IMR-90 (cell line): ENCODE measurements around the gene TNS1. TPM values are rescaled to one million over a fixed set of nuclear protein-coding genes. Genes with fewer than 3 reads are reported as not detected.

Experiments
- ATAC-seq: fragments of 200-7000 bp; cut with Tn5 transposase; 2 replicates; pipeline ENCODE4 v1.9.1; 2020; ENCODE audit warnings: low read depth, mild to moderate bottlenecking, moderate library complexity
- BruUV-seq: library from RNA; stranded (reverse); fragments of 400-500 nt; replicated peaks from 2 replicates; lab custom pipeline; 2021; lab: Mats Ljungman, UMichigan
- CTCF ChIA-PET: fragments of 300-600 bp; formaldehyde crosslinking; extraction: SDS; loops from one replicate; lab custom pipeline; 2021; ENCODE audit warnings: antibody characterized with exemption; lab: Yijun Ruan, JAX
- POLR2A ChIA-PET: fragments of 300-600 bp; sonication (Branson Sonifier 250); formaldehyde crosslinking; loops from one replicate; lab custom pipeline; 2022; ENCODE audit warnings: antibody characterized with exemption; ENCODE audit not compliant: unreplicated experiment; lab: Charles Lee
- DNase-seq: peaks from one replicate; pipeline ENCODE4 v3.0.0; 2013
- H2AFZ ChIP-seq: replicated peaks from 2 replicates; pipeline ENCODE3; 2013; ENCODE audit warnings: low read length, mild to moderate bottlenecking; ENCODE audit not compliant: poor library complexity
- H2AK5ac ChIP-seq: 2 replicates; pipeline ENCODE4 v1.6.1; 2013; ENCODE audit warnings: low read depth, low read length, inconsistent platforms
- H2AK9ac ChIP-seq: replicated peaks from 2 replicates; pipeline ENCODE3; 2013; ENCODE audit warnings: mild to moderate bottlenecking, low read depth, low read length, moderate library complexity; ENCODE audit not compliant: poor library complexity
- H2BK120ac ChIP-seq: 2 replicates; pipeline ENCODE4 v1.6.1; 2013; ENCODE audit warnings: low read depth, low read length, inconsistent platforms
- H2BK15ac ChIP-seq: 3 replicates; pipeline ENCODE4 v1.6.1; 2013; ENCODE audit warnings: low read depth, low read length, inconsistent platforms
- H2BK20ac ChIP-seq: 2 replicates; pipeline ENCODE4 v1.6.1; 2013; ENCODE audit warnings: low read depth, mild to moderate bottlenecking, inconsistent platforms, low read length, moderate library complexity
- H2BK5ac ChIP-seq: 2 replicates; pipeline ENCODE4 v1.6.1; 2013; ENCODE audit warnings: mild to moderate bottlenecking, low read depth, low read length, inconsistent platforms; ENCODE audit not compliant: poor library complexity, severe bottlenecking
- H3K14ac ChIP-seq: replicated peaks from 2 replicates; pipeline ENCODE4 v1.6.1; 2013; ENCODE audit warnings: low read depth, low read length, inconsistent platforms
- H3K18ac ChIP-seq: 2 replicates; pipeline ENCODE4 v1.6.1; 2013; ENCODE audit warnings: low read depth, low read length, control low read depth
- H3K23ac ChIP-seq: 2 replicates; pipeline ENCODE4 v1.6.1; 2013; ENCODE audit warnings: low read depth, low read length, inconsistent platforms
- H3K27ac ChIP-seq: 2 replicates; pipeline ENCODE4 v1.5.1; 2013; ENCODE audit warnings: mild to moderate bottlenecking, control low read depth, low read length; ENCODE audit not compliant: insufficient read depth
- H3K27me3 ChIP-seq: 2 replicates; pipeline ENCODE4 v1.6.1; 2013; ENCODE audit warnings: low read length; ENCODE audit not compliant: control insufficient read depth, insufficient read depth
- H3K36me3 ChIP-seq: 2 replicates; pipeline ENCODE4 v1.6.1; 2013; ENCODE audit warnings: low read length, mixed read lengths; ENCODE audit not compliant: control insufficient read depth, insufficient read depth
- H3K4ac ChIP-seq: 2 replicates; pipeline ENCODE4 v1.6.1; 2013; ENCODE audit warnings: low read depth, low read length, inconsistent platforms
- H3K4me1 ChIP-seq: 2 replicates; pipeline ENCODE4 v1.6.1; 2013; ENCODE audit warnings: low read length, mixed read lengths; ENCODE audit not compliant: control insufficient read depth, insufficient read depth
- H3K4me2 ChIP-seq: 2 replicates; pipeline ENCODE4 v1.6.1; 2013; ENCODE audit warnings: low read depth, mild to moderate bottlenecking, control low read depth, low read length, moderate library complexity
- H3K4me3 ChIP-seq: 2 replicates; pipeline ENCODE4 v1.5.1; 2013; ENCODE audit warnings: low read depth, mild to moderate bottlenecking, control low read depth, low read length, moderate library complexity; ENCODE audit not compliant: insufficient read depth
- H3K56ac ChIP-seq: 2 replicates; pipeline ENCODE4 v1.6.1; 2013; ENCODE audit warnings: low read length, inconsistent platforms; ENCODE audit not compliant: insufficient read depth; ENCODE audit errors: extremely low read depth
- H3K79me1 ChIP-seq, 2 experiments: 2 replicates each; pipeline ENCODE4 v1.6.1; 2013; ENCODE audit warnings: low read length in 2 of 2, inconsistent platforms in 1 of 2, low read depth in 1 of 2
- H3K9ac ChIP-seq: 2 replicates; pipeline ENCODE4 v1.6.1; 2013; ENCODE audit warnings: low read depth, low read length, control low read depth
- H3K9me1 ChIP-seq: 2 replicates; pipeline ENCODE4 v1.6.1; 2013; ENCODE audit warnings: low read length, inconsistent platforms; ENCODE audit not compliant: insufficient read depth
- H3K9me3 ChIP-seq: 2 replicates; pipeline ENCODE4 v1.6.1; 2013; ENCODE audit warnings: low read length; ENCODE audit not compliant: control insufficient read depth, insufficient read depth
- H4K20me1 ChIP-seq: 2 replicates; pipeline ENCODE4 v1.6.1; 2013; ENCODE audit warnings: low read length, inconsistent platforms; ENCODE audit not compliant: insufficient read depth
- H4K5ac ChIP-seq: 2 replicates; pipeline ENCODE4 v1.6.1; 2013; ENCODE audit warnings: mild to moderate bottlenecking, low read depth, low read length, control low read depth
- H4K8ac ChIP-seq, 2 experiments: 2 replicates each; pipeline ENCODE4 v1.6.1; 2013; ENCODE audit warnings: low read depth in 2 of 2, low read length in 2 of 2, control low read depth in 1 of 2, inconsistent platforms in 1 of 2
- H4K91ac ChIP-seq: 2 replicates; pipeline ENCODE4 v1.6.1; 2013; ENCODE audit warnings: low read depth, low read length, inconsistent platforms; ENCODE audit not compliant: insufficient read depth
- BHLHE40 ChIP-seq: fragments of 150-350 bp; IDR thresholded peaks from 2 replicates; pipeline ENCODE4 v1.6.1; 2016; ENCODE audit warnings: mild to moderate bottlenecking, low read depth, low read length
- CEBPB ChIP-seq: IDR thresholded peaks from 2 replicates; pipeline ENCODE4 v1.6.1; 2012; ENCODE audit warnings: low read depth, low read length, improper control_type of control experiment
- CHD1 ChIP-seq: IDR thresholded peaks from 2 replicates; pipeline ENCODE4 v1.6.1; 2012; ENCODE audit warnings: low read depth, low read length, improper control_type of control experiment
- CTCF ChIP-seq: conservative IDR thresholded peaks from 2 replicates; pipeline ENCODE4 v1.5.1; 2012; ENCODE audit warnings: mild to moderate bottlenecking, low read depth, low read length, improper control_type of control experiment
- ELK1 ChIP-seq: fragments of 150-350 bp; IDR thresholded peaks from 2 replicates; pipeline ENCODE4 v1.6.1; 2016; ENCODE audit warnings: low read depth, mild to moderate bottlenecking, low read length, moderate library complexity, borderline replicate concordance
- FOS ChIP-seq: fragments of 150-350 bp; IDR thresholded peaks from 2 replicates; pipeline ENCODE4 v1.6.1; 2016; ENCODE audit warnings: low read depth, low read length
- MAFK ChIP-seq: IDR thresholded peaks from 2 replicates; pipeline ENCODE4 v1.6.1; 2012; ENCODE audit warnings: low read depth, low read length, improper control_type of control experiment
- MAZ ChIP-seq: IDR thresholded peaks from 2 replicates; pipeline ENCODE4 v1.6.1; 2012; ENCODE audit warnings: low read depth, mild to moderate bottlenecking, low read length, improper control_type of control experiment, moderate library complexity, borderline replicate concordance
- MXI1 ChIP-seq: IDR thresholded peaks from 2 replicates; pipeline ENCODE4 v1.6.1; 2012; ENCODE audit warnings: low read depth, mild to moderate bottlenecking, low read length, moderate library complexity, borderline replicate concordance
- NFE2L2 ChIP-seq: fragments of 150-350 bp; IDR thresholded peaks from 2 replicates; pipeline ENCODE4 v1.6.1; 2016; ENCODE audit warnings: low read depth, mild to moderate bottlenecking, low read length
- POLR2A ChIP-seq: IDR thresholded peaks from 2 replicates; pipeline ENCODE4 v1.6.1; 2012; ENCODE audit warnings: mild to moderate bottlenecking, low read depth, low read length
- RAD21 ChIP-seq: IDR thresholded peaks from 2 replicates; pipeline ENCODE4 v1.6.1; 2012; ENCODE audit warnings: low read length, improper control_type of control experiment
- RCOR1 ChIP-seq: IDR thresholded peaks from 2 replicates; pipeline ENCODE4 v1.6.1; 2012; ENCODE audit warnings: mild to moderate bottlenecking, low read length, improper control_type of control experiment; ENCODE audit not compliant: insufficient replicate concordance
- RFX5 ChIP-seq: IDR thresholded peaks from 2 replicates; pipeline ENCODE4 v1.8.0; 2012; ENCODE audit warnings: low read depth, mild to moderate bottlenecking, low read length, moderate library complexity
- SMC3 ChIP-seq: fragments of 150-350 bp; IDR thresholded peaks from 2 replicates; pipeline ENCODE4 v1.6.1; 2016; ENCODE audit warnings: low read depth, mild to moderate bottlenecking, antibody characterized with exemption, low read length, moderate library complexity
- USF2 ChIP-seq: fragments of 150-350 bp; IDR thresholded peaks from 2 replicates; pipeline ENCODE4 v1.6.1; 2017; ENCODE audit warnings: mild to moderate bottlenecking, antibody characterized with exemption, low read length, low read depth
- WGBS, 2 experiments: methylation state at CpG; one replicate each; pipeline versions ENCODE4 v1.1.5 to v1.1.7; 2013; ENCODE audit warnings: missing lambda C conversion rate in 2 of 2; ENCODE audit not compliant: insufficient read length in 1 of 2; ENCODE audit errors: extremely low coverage in 2 of 2; 5-methylcytosine and 5-hydroxymethylcytosine counted together
- dilution Hi-C: fragments of 300-500 bp; cut with HindIII; formaldehyde crosslinking; loops from one replicate; pipeline ENCODE4 v1.14.3; 2018; ENCODE audit warnings: low sequenced_read_pairs; ENCODE audit not compliant: unreplicated experiment
- in situ Hi-C: fragments of 300-500 bp; cut with MboI; formaldehyde crosslinking; loops from 3 replicates; pipeline ENCODE4 v1.14.3; 2019; ENCODE audit warnings: low sequenced_read_pairs, inconsistent platforms, mixed read lengths
- intact Hi-C: fragments of 100-400 bp; cut with micrococcal nuclease; formaldehyde crosslinking; loops from 2 replicates; pipeline ENCODE4 v1.10.0; 2022
- polyA plus RNA-seq, 3 experiments: library from polyadenylated mRNA; depleted of rRNA; stranded (reverse); fragments of >200 nt; gene quantifications; 2 replicates each; pipeline ENCODE4 v1.2.3, GENCODE V29; 2012; ENCODE audit warnings: low replicate concordance in 1 of 3
- total RNA-seq: library from RNA; depleted of rRNA; stranded (reverse); fragments of >200 nt; gene quantifications from 2 replicates; pipeline ENCODE4 v1.2.3, GENCODE V29; 2012

TNS1 gene
- total and polyA plus RNA-seq, 2 of the 4 experiments (the other 2 are of a cell fraction): 41.1 to 45.2 TPM

- in situ Hi-C loops: no loop called here
These were observed 9.7 kb downstream of the TNS1 start for GRCh38 chr2:217993138-217993537.

More at GRCh38 chr2:217993138-217993537, 9.7 kb downstream of the TNS1 start:
- Histone ChIP-seq H3K56ac (no peak overlapping the region), H3K36me3 (peaks cover 21% of the 10 kb centered on the region), H2AK5ac (peak overlapping the region; percentile 90), H4K8ac (peak overlapping the region; percentile 59 to 85), H3K79me1 (peaks cover 45 to 93% of the 10 kb centered on the region in 2 experiments), H2BK20ac (peak overlapping the region; percentile 63), H3K9ac (peak overlapping the region; percentile 8; the same call in 1 of the 2 replicates), H3K27me3 (no peaks in the 10 kb centered on the region), H3K4me3 (no peak overlapping the region), H3K27ac (peak overlapping the region; percentile 58), H2BK5ac (peak overlapping the region; percentile 87), H3K9me3 (no peaks in the 10 kb centered on the region), H2BK15ac (peak overlapping the region; percentile 86), H3K4ac (peak overlapping the region; percentile 80), H4K20me1 (peaks cover 30% of the 10 kb centered on the region), H2AK9ac (peak overlapping the region; percentile 77), H2BK120ac (peak overlapping the region; percentile 80), H2AFZ (peak overlapping the region; percentile 37), H3K4me1 (peaks cover 45% of the 10 kb centered on the region), H3K14ac (peak overlapping the region; percentile 89), H3K9me1 (peaks cover 39% of the 10 kb centered on the region), H4K91ac (peak overlapping the region; percentile 82), H4K5ac (peak overlapping the region; percentile 83), H3K18ac (peak overlapping the region; percentile 80; the same call in 1 of the 2 replicates), H3K23ac (peak overlapping the region; percentile 43; the same call in 1 of the 2 replicates), H3K4me2 (peak overlapping the region; percentile 75)
- DNase-seq (peak; percentile 95), ATAC-seq (no peak)
- WGBS, 2 experiments: no CpG with 5 or more reads among the region's 6 CpGs
- TF ChIP-seq SMC3: no peak
- TF ChIP-seq NFE2L2: no peak
- no peak for TF ChIP-seq POLR2A
- no peak for TF ChIP-seq MAZ
- TF ChIP-seq CTCF: no peak
- 0 out of 2 replicates have a peak, but pooled peaks have one; percentile 38 for TF ChIP-seq RFX5
- TF ChIP-seq USF2: no peak
- no peak for TF ChIP-seq RAD21
- peak; percentile 93 for TF ChIP-seq CEBPB
- no peak for TF ChIP-seq RCOR1
- TF ChIP-seq FOS: peak; percentile 81; the same call in 1 of the 2 replicates
- no peak for TF ChIP-seq MAFK
- no peak for TF ChIP-seq MXI1
- no peak for TF ChIP-seq ELK1
- no peak for TF ChIP-seq CHD1
- peak; percentile 43; the same call in 1 of the 2 replicates for TF ChIP-seq BHLHE40
- ChIA-PET CTCF (interaction anchor here (0.6 to 1.6 kb wide), 5 partner anchors 7 to 30 kb away, joined by 3 to 6 read pairs (median 3); no protein-coding TSS in a partner anchor), POLR2A (no interaction called here)
- dilution Hi-C loops: no loop called here
- BruUV-seq: no TSS peak
- intact Hi-C loops: no loop called here
